Nephron progenitor cell (in vitro differentiated cells): ENCODE measurements around the gene SMCP.

Source experiments
- DNase-seq: peaks from one replicate; pipeline ENCODE4 v3.0.0; 2021
- H3K27ac Mint-ChIP-seq: 2 replicates; pipeline ENCODE4 v1.8.0; 2021; ENCODE audit warnings: mild to moderate bottlenecking, moderate library complexity, mixed read lengths
- H3K27me3 Mint-ChIP-seq: 2 replicates; pipeline ENCODE4 v1.8.0; 2021; ENCODE audit warnings: mild to moderate bottlenecking, low read depth, mixed read lengths; ENCODE audit not compliant: poor library complexity
- H3K36me3 Mint-ChIP-seq: 2 replicates; pipeline ENCODE4 v1.8.0; 2021; ENCODE audit warnings: low read depth, mixed read lengths
- H3K4me1 Mint-ChIP-seq: 2 replicates; pipeline ENCODE4 v1.8.0; 2021; ENCODE audit warnings: mixed read lengths
- H3K4me3 Mint-ChIP-seq: 2 replicates; pipeline ENCODE4 v1.8.0; 2021; ENCODE audit warnings: mild to moderate bottlenecking, moderate library complexity, mixed read lengths
- H3K9me3 Mint-ChIP-seq: 2 replicates; pipeline ENCODE4 v1.8.0; 2021; ENCODE audit warnings: mild to moderate bottlenecking, moderate library complexity, mixed read lengths
- CTCF ChIP-seq: fragments of 200-600 bp; sonication (generic); IDR thresholded peaks from 2 replicates; pipeline ENCODE4 v1.5.0; 2021; ENCODE audit warnings: antibody characterized with exemption

SMCP gene

GRCh38 chr1:152878042-152878441 lies at the start of gene SMCP:
Gene SMCP (plus strand): TSS chr1:152878322. CDS start chr1:152884423, 6,101 bp downstream.
- Mint-ChIP-seq H3K9me3 (peaks cover 53% of the 10 kb centered on the region), H3K27me3 (peaks cover 2% of the 10 kb centered on the region), H3K27ac (no peak within 1 kb of the TSS), H3K36me3 (no peaks in the 10 kb centered on the region), H3K4me1 (no peaks in the 10 kb centered on the region), H3K4me3 (no peak within 1 kb of the TSS)
- peak; percentile 10 for DNase-seq
- no peak for TF ChIP-seq CTCF

- Mint-ChIP-seq H3K27ac (no peak overlapping the region), H3K36me3 (no peaks in the 10 kb centered on the region), H3K4me1 (no peaks in the 10 kb centered on the region), H3K27me3 (no peaks in the 10 kb centered on the region), H3K4me3 (no peak overlapping the region), H3K9me3 (peaks cover 65% of the 10 kb centered on the region)
- no peak for TF ChIP-seq CTCF
- DNase-seq = no peak
Observed at GRCh38 chr1:152836870-152837269, 41.3 kb upstream of the SMCP start.

GRCh38 chr1:152842556-152842955 lies 35.6 kb upstream of the SMCP start, which contains the start of gene LCE6A:
Gene LCE6A (plus strand): TSS chr1:152842856. CDS start chr1:152843521, 665 bp downstream.
- no peaks in the 10 kb centered on the region for H3K27me3 Mint-ChIP-seq
- no peaks in the 10 kb centered on the region for H3K4me1 Mint-ChIP-seq
- peaks cover 68% of the 10 kb centered on the region for H3K9me3 Mint-ChIP-seq
- TF ChIP-seq CTCF = no peak
- no peak for DNase-seq
- no peak within 1 kb of the TSS for H3K4me3 Mint-ChIP-seq
- no peaks in the 10 kb centered on the region for H3K36me3 Mint-ChIP-seq
- H3K27ac Mint-ChIP-seq = no peak within 1 kb of the TSS

- H3K4me3 Mint-ChIP-seq = no peak overlapping the region
- no peaks in the 10 kb centered on the region for H3K4me1 Mint-ChIP-seq
- DNase-seq = no peak
- no peaks in the 10 kb centered on the region for H3K36me3 Mint-ChIP-seq
- peaks cover 67% of the 10 kb centered on the region for H3K9me3 Mint-ChIP-seq
- no peak overlapping the region for H3K27ac Mint-ChIP-seq
- peaks cover 3% of the 10 kb centered on the region for H3K27me3 Mint-ChIP-seq
- TF ChIP-seq CTCF = no peak
Observed at GRCh38 chr1:152855661-152856060, 22.5 kb upstream of the SMCP start.

GRCh38 chr1:152858062-152858461 lies 20.1 kb upstream of the SMCP start:
- DNase-seq = no peak
- Mint-ChIP-seq H3K27me3 (peaks cover 3% of the 10 kb centered on the region), H3K4me1 (no peaks in the 10 kb centered on the region), H3K27ac (no peak overlapping the region), H3K4me3 (no peak overlapping the region), H3K36me3 (no peaks in the 10 kb centered on the region), H3K9me3 (peaks cover 76% of the 10 kb centered on the region)
- TF ChIP-seq CTCF = no peak

- Mint-ChIP-seq H3K4me1 (no peaks in the 10 kb centered on the region), H3K27me3 (peaks cover 3% of the 10 kb centered on the region)
Observed at GRCh38 chr1:152859696-152860095, 18.4 kb upstream of the SMCP start, which contains the start of gene LCE7A. Gene LCE7A (plus strand): TSS chr1:152859996. CDS start chr1:152860698, 702 bp downstream.

More at GRCh38 chr1:152859696-152860095, 18.4 kb upstream of the SMCP start, which contains the start of gene LCE7A:
- no peaks in the 10 kb centered on the region for H3K36me3 Mint-ChIP-seq
- no peak within 1 kb of the TSS for H3K27ac Mint-ChIP-seq
- DNase-seq = no peak
- no peak within 1 kb of the TSS for H3K4me3 Mint-ChIP-seq
- H3K9me3 Mint-ChIP-seq = peaks cover 68% of the 10 kb centered on the region
- no peak for TF ChIP-seq CTCF
